WTC11 (cell line): ENCODE results near the gene PMFBP1. TPM values are rescaled to one million over a fixed set of nuclear protein-coding genes. Genes with fewer than 3 reads are reported as not detected.
A peak's percentile ranks its signal among the peaks of the same experiment; 100 is the strongest.

Source experiments
- ATAC-seq: fragments of 200-7000 bp; cut with Tn5 transposase; 2 replicates; pipeline ENCODE4 v1.10.0; 2021; ENCODE audit warnings: mild to moderate bottlenecking, moderate library complexity
- CTCF ChIA-PET: fragments of 300-600 bp; sonication (Branson Sonifier 250); formaldehyde crosslinking; loops from one replicate; lab custom pipeline; 2021; ENCODE audit warnings: antibody characterized with exemption; lab: Charles Lee
- POLR2A ChIA-PET: fragments of 350-600 bp; sonication (Branson Sonifier 250); formaldehyde crosslinking; loops from one replicate; lab custom pipeline; 2021; ENCODE audit warnings: antibody characterized with exemption; lab: Charles Lee
- DNase-seq: peaks from one replicate; pipeline ENCODE4 v3.0.0; 2021; ENCODE audit warnings: low spot score
- H3K27ac Mint-ChIP-seq: 2 replicates; pipeline ENCODE4 v1.8.0; 2021; ENCODE audit warnings: mixed read lengths
- H3K27me3 Mint-ChIP-seq: 2 replicates; pipeline ENCODE4 v1.8.0; 2021; ENCODE audit warnings: low read depth, mild to moderate bottlenecking, moderate library complexity, mixed read lengths
- H3K36me3 Mint-ChIP-seq: 2 replicates; pipeline ENCODE4 v1.8.0; 2021; ENCODE audit warnings: mixed read lengths
- H3K4me1 Mint-ChIP-seq: 2 replicates; pipeline ENCODE4 v1.8.0; 2022; ENCODE audit warnings: mixed read lengths
- H3K4me3 Mint-ChIP-seq: 2 replicates; pipeline ENCODE4 v1.8.0; 2021; ENCODE audit warnings: mild to moderate bottlenecking, moderate library complexity, mixed read lengths
- H3K9me3 Mint-ChIP-seq: 2 replicates; pipeline ENCODE4 v1.8.0; 2021; ENCODE audit warnings: mixed read lengths
- ARID4B ChIP-seq: sonication (generic); formaldehyde crosslinking; IDR thresholded peaks from 2 replicates; pipeline ENCODE4 v1.8.0; 2023; ENCODE audit warnings: missing genetic modification reagents, mild to moderate bottlenecking, borderline replicate concordance
- CTCF ChIP-seq: fragments of 200-600 bp; IDR thresholded peaks from 2 replicates; pipeline ENCODE4 v1.8.0; 2022; ENCODE audit warnings: antibody characterized with exemption
- GRHL2 ChIP-seq: fragments of 250-450 bp; sonication (Bioruptor Pico); IDR thresholded peaks from 2 replicates; pipeline ENCODE4 v1.8.0; 2022; ENCODE audit warnings: mild to moderate bottlenecking, moderate library complexity; ENCODE audit not compliant: insufficient replicate concordance, severe bottlenecking
- GTF2I ChIP-seq: fragments of 250-450 bp; sonication (Bioruptor Pico); conservative IDR thresholded peaks from 2 replicates; pipeline ENCODE4 v1.4.0; 2021; ENCODE audit warnings: mild to moderate bottlenecking
- MYBL2 ChIP-seq: sonication (generic); formaldehyde crosslinking; IDR thresholded peaks from 2 replicates; pipeline ENCODE4 v1.8.1; 2023; ENCODE audit warnings: mild to moderate bottlenecking, moderate library complexity, missing genetic modification reagents
- NFATC4 ChIP-seq: fragments of 250-450 bp; sonication (Bioruptor Pico); IDR thresholded peaks from 2 replicates; pipeline ENCODE4 v1.9.0; 2021; ENCODE audit warnings: mild to moderate bottlenecking
- SMAD4 ChIP-seq: sonication (generic); formaldehyde crosslinking; IDR thresholded peaks from 2 replicates; pipeline ENCODE4 v1.8.0; 2022; ENCODE audit warnings: mild to moderate bottlenecking, missing genetic modification reagents
- SP1 ChIP-seq: sonication (generic); formaldehyde crosslinking; conservative IDR thresholded peaks from 2 replicates; pipeline ENCODE4 v1.8.1; 2022; ENCODE audit warnings: missing genetic modification reagents
- STAT6 ChIP-seq: sonication (generic); formaldehyde crosslinking; conservative IDR thresholded peaks from 2 replicates; pipeline ENCODE4 v1.8.1; 2023; ENCODE audit warnings: mild to moderate bottlenecking, low read depth, missing genetic modification reagents, moderate library complexity
- ZBTB21 ChIP-seq: sonication (generic); formaldehyde crosslinking; IDR thresholded peaks from 2 replicates; pipeline ENCODE4 v1.8.1; 2023; ENCODE audit warnings: mild to moderate bottlenecking, missing genetic modification reagents, borderline replicate concordance
- ZNF317 ChIP-seq: sonication (generic); formaldehyde crosslinking; IDR thresholded peaks from 2 replicates; pipeline ENCODE4 v1.8.1; 2023; ENCODE audit warnings: low read depth, mild to moderate bottlenecking, moderate library complexity, missing genetic modification reagents, borderline replicate concordance
- ZNF396 ChIP-seq: fragments of 250-450 bp; sonication (Bioruptor Pico); IDR thresholded peaks from 2 replicates; pipeline ENCODE4 v1.8.0; 2021; ENCODE audit warnings: mild to moderate bottlenecking, moderate library complexity, borderline replicate concordance
- ZNF512 ChIP-seq: sonication (generic); formaldehyde crosslinking; IDR thresholded peaks from 2 replicates; pipeline ENCODE4 v1.8.1; 2022; ENCODE audit warnings: missing genetic modification reagents, borderline replicate concordance
- ZNF671 ChIP-seq: fragments of 250-450 bp; sonication (Bioruptor Pico); IDR thresholded peaks from 2 replicates; pipeline ENCODE4 v1.8.0; 2021; ENCODE audit warnings: mild to moderate bottlenecking
- total RNA-seq: library from RNA; stranded (reverse); gene quantifications from 3 replicates; pipeline ENCODE4 v1.2.3, GENCODE V29; 2021
- TF ChIP-seq, protein P1 (sequence below): sonication (generic); formaldehyde crosslinking; IDR thresholded peaks from 2 replicates; pipeline ENCODE4 v1.8.0; 2022; ENCODE audit warnings: mild to moderate bottlenecking, missing genetic modification reagents
- TF ChIP-seq, protein P2 (sequence below): sonication (generic); formaldehyde crosslinking; IDR thresholded peaks from 2 replicates; pipeline ENCODE4 v1.8.1; 2023; ENCODE audit warnings: mild to moderate bottlenecking, missing genetic modification reagents
- TF ChIP-seq, protein P3 (sequence below): sonication (generic); formaldehyde crosslinking; IDR thresholded peaks from 2 replicates; pipeline ENCODE4 v1.8.0; 2022; ENCODE audit warnings: mild to moderate bottlenecking, missing genetic modification reagents

PMFBP1 gene
- total RNA-seq, 1 experiment from 2014 or later, result 1.9 TPM

DNA sequence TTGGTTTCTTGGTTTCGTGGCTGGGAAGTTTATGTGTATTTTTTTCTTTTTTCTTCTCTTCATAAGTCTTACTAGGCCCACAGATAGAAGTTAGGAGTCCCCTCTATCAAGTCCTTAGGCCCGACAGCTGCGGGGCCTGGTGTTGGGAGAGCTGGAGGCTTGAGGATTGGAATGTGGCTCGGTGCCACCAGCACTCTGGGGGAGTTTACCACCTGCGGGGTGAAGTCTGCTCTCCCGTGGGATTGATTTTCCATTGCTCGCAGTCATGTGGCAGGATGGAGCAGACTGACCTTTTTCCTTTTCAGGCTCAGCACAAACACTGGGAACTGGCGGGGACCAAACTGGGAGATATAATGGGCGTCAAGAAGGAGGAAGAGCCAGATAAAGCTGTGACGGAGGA is 70.8 kb downstream of the PMFBP1 start:
- POLR2A ChIA-PET, result no interaction called here
- Mint-ChIP-seq H3K4me3 (no peak overlapping the region), H3K4me1 (no peaks in the 10 kb centered on the region), H3K9me3 (no peaks in the 10 kb centered on the region)
- ATAC-seq, result no peak
- no peak for TF ChIP-seq MYBL2 (CRISPR knock-in tag)
- no peak for TF ChIP-seq GRHL2 (CRISPR knock-in tag)
- no peak for TF ChIP-seq ZBTB21
- no peak for TF ChIP-seq STAT6 (CRISPR knock-in tag)
- no peak for TF ChIP-seq SP1 (CRISPR knock-in tag)
- no peak for TF ChIP-seq ZNF317
- TF ChIP-seq GTF2I, result no peak
- no peak for TF ChIP-seq ZNF396
- TF ChIP-seq, protein P1, sequence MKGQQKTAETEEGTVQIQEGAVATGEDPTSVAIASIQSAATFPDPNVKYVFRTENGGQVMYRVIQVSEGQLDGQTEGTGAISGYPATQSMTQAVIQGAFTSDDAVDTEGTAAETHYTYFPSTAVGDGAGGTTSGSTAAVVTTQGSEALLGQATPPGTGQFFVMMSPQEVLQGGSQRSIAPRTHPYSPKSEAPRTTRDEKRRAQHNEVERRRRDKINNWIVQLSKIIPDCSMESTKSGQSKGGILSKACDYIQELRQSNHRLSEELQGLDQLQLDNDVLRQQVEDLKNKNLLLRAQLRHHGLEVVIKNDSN, result no peak
- TF ChIP-seq, protein P2, sequence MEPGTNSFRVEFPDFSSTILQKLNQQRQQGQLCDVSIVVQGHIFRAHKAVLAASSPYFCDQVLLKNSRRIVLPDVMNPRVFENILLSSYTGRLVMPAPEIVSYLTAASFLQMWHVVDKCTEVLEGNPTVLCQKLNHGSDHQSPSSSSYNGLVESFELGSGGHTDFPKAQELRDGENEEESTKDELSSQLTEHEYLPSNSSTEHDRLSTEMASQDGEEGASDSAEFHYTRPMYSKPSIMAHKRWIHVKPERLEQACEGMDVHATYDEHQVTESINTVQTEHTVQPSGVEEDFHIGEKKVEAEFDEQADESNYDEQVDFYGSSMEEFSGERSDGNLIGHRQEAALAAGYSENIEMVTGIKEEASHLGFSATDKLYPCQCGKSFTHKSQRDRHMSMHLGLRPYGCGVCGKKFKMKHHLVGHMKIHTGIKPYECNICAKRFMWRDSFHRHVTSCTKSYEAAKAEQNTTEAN, result no peak
- TF ChIP-seq ZNF512 (CRISPR knock-in tag), result no peak
- no peak for TF ChIP-seq SMAD4 (CRISPR knock-in tag)
- no peak for TF ChIP-seq ZNF671 (CRISPR knock-in tag)
- no peak for TF ChIP-seq ARID4B (CRISPR knock-in tag)
- TF ChIP-seq, all 79 proteins: peak for 0
- CTCF ChIA-PET, result no interaction called here
- DNase-seq, result no peak
- Mint-ChIP-seq H3K27me3 (no peaks in the 10 kb centered on the region; the same call in 1 of the 2 replicates), H3K36me3 (peaks cover 84% of the 10 kb centered on the region), H3K27ac (no peak overlapping the region)

DNA sequence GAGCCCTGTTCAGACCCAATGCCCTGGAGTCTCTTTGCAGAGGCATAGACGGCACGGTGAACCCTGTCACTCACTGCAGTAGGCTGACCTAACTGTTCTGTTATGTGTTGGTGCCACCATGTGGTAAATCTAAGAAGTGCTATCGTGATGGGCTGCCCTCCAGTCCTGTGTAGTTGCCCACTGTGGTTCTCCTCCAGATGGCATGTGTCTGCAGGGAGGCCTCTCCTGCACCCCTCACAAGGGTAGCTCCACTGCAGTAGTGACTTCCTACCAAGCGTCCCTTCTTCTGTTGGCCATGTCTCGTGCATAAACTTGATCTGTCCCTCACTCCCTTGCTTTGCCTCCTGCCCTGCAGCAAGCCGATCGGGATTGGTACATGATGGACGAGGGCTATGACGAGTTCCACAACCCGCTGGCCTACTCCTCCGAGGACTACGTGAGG is 72.6 kb downstream of the PMFBP1 start:
- DNase-seq, result peak; percentile 66
- CTCF ChIA-PET, result interaction anchor here (1.1 to 1.4 kb wide), 2 partner anchors 33 to 138 kb away, joined by 3 to 6 read pairs; no protein-coding TSS in a partner anchor
- Mint-ChIP-seq H3K27ac (no peak overlapping the region), H3K36me3 (peaks cover 72% of the 10 kb centered on the region), H3K4me3 (no peak overlapping the region), H3K4me1 (peaks cover 5% of the 10 kb centered on the region)
- POLR2A ChIA-PET, result no interaction called here
- TF ChIP-seq NFATC4 (CRISPR knock-in tag), result no peak
- TF ChIP-seq, protein P3, sequence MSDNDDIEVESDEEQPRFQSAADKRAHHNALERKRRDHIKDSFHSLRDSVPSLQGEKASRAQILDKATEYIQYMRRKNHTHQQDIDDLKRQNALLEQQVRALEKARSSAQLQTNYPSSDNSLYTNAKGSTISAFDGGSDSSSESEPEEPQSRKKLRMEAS, result 0 out of 2 replicates have a peak, but pooled peaks have one; percentile 22
- peak; percentile 48 for TF ChIP-seq CTCF
- TF ChIP-seq, all 79 proteins: peak for 2
- no peaks in the 10 kb centered on the region for H3K9me3 Mint-ChIP-seq
- H3K27me3 Mint-ChIP-seq, result no peaks in the 10 kb centered on the region
- ATAC-seq, result peak; percentile 97
